GM19452 (cell line): Measurements from ENCODE around the gene SLC7A11.
A peak's percentile ranks its signal among the peaks of the same experiment; 100 is the strongest.
"Not testable (repeated sequence)": the region's sequence is repeated elsewhere in the genome, so short reads cannot be mapped to it uniquely, and the experiment has no call there.

Source experiments
- ATAC-seq: cut with Tn5 transposase; IDR thresholded peaks from one replicate; pipeline ENCODE4 v1.9.1; 2021; ENCODE audit not compliant: unreplicated experiment

Gene SLC7A11

DNA sequence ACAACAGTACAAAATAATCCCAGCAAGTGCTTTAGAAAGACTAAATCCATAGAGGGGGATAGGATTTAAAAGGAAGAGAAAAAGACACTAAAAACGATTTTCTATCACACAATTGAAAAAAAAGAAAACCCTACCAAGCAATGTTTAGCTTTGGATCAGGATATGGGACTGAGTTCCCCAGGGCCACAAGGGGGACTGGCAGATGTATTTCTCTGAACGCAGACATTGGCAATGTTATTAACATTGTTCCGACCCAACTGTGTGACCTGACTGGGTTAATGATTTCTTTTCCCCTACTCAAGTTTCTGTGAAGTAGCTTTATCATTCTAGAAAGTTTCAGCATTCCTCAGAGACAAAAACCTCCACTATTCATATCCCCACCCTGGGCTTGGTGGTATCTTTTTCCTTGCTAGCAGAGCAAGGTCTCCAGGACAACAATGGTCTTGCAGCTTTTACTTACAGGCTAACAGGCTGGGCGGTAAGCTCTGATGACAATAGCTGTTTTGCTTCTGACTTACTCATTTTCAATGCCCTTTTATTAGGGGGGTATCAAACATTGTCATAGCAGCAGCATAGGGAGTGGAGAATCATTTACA lies 25.8 kb downstream of the SLC7A11 start:
- ATAC-seq = no peak

DNA sequence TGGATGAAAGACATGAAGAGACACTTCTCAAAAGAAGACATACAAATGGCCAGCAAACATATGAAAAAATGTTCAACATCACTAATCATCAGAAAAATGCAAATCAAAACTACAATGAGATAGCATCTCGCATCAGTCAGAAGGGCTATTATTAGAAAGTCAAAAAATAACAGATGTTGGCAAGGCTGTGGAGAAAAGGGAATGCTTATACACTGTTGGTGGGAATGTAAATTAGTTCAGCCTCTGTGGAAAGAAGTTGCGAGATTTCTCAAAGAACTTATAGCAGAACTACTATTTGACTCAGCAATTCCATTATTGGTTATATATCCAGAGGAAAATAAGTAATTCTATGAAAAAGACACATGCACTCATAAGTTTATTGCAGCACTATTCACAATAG lies 31.6 kb downstream of the SLC7A11 start:
- ATAC-seq = not testable (repeated sequence)

DNA sequence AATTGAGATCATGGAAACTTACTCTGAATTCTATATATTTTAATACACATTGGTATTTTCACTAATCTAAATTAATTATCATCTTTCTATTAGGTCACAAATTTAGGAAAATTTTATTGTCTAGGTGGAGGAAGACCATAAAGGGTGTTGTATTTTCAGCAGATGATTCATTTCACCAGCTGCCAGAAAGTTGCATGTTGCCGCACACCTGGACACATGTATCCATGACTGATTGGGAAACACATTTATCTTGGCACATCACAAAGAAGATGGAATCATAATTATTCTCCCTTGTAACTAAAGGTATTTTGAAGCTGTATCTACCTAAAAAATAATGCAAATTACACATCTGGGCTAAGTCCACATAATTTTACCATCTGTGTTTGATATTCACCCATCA lies 33.1 kb downstream of the SLC7A11 start:
- ATAC-seq = no peak

DNA sequence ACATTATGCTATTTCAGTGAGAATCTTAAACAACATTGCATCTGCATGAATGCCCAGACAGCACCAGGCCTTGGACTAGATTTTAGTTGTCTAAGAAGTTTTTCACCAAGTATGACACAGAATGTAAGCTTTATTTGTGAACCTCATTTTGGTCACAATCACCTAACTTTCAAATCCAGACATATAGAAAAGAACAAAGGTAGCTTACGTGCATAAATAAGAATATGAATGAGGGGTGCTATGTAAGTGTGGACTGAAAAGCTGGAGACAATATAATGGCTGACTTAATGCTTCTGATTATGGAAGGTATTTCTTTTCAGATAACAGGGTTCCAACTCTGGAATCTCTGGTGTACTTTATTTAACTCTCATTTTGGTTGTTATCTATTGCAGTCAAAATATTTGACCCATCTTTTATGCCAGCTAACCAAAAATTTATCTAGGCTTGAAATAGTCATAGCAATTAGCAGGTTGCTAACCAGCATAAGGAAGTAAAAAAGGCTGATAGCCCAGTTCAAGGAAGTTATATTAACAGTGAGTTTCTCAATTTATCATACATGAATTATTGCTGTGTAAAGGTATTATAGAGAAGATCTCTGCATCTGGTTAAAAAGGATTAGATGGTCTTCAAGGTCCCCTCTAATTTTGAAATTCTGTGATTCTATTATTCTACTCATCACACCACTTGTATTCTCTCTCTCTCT lies 36.5 kb downstream of the SLC7A11 start:
- ATAC-seq = no peak

DNA sequence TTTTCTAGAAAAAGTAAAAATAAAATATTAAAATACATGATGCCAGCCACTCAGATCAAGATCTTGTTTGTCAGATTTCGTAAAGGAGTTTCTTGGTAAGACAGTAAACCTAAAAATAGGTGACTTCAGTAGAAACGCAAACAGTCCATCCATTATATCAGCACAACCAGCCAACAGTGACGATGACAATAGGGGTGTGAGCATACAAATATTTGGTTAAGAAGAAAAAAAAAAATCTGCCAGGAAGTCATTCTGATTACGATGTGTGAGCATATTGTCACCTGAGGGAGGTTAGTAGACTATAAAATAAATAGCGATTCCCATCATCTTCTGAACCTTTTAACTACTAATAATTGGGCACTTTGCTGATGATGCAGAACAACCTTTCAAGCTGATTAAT lies 37.6 kb downstream of the SLC7A11 start:
- no peak for ATAC-seq

DNA sequence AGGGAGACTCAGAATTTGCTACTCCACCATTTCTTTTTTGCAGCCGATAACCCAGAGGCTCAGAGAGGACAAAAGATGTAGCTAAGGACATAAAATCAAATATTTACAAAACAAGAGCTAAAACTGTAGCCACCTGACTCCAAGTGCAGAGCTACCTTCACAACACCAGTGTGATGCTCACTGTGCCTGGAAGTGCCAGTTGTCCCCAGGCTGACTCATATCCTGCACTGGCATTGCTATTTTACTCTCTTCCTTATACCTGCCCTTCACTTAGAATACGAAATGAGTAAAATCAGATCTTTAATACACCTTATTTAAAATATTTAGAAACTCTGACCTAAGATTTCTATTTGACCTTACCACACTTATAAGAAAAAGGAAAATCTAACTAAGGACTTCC lies 39.5 kb downstream of the SLC7A11 start:
- ATAC-seq = no peak

DNA sequence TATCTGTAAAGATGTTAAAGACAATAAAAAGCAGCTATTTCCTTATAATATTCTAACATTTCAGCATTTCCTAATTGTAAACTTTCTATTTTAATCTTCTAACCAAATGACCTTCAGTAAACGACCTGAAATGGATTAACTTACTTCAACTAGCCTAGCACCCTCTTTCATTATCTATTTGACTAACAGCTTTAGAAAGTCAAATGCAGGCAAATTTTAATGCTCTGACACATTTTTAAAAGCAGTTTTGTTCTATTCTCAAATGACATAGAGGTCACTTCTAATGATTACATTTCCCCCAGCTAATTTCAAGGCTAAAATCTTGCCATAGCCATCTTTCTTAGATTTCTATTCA lies 41.9 kb downstream of the SLC7A11 start:
- peak; percentile 53 for ATAC-seq

DNA sequence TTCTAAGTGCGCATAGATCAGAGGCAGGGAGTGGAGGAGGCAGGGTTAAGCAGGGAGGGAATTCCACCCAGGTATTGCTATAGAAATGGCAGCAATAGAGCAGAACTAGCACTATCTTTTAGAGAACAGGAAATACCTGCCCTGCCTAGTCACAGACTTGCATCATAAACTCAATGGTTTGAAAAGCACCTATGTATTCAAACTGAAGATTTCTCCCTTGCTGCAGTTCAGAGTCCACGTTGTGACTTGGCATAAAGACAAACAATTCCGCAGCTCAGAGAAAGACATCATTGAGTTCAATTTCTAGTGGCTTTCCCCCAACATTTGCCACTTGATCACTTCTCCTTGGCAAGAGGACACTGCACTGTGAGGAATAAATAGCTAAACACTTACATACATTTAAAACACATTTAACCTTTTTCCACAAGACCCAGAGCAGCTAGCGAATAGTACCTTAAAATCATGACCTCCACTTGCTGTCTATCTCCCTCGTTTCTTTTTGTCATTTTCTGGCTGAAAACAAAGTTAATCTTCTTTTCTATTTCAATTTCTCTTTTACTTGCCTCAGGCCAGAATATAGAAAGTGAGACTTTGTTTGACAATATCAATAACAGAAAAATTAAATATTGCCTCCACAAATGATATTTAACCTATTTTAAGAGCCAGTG lies 42.4 kb downstream of the SLC7A11 start:
- ATAC-seq = peak; percentile 47

DNA sequence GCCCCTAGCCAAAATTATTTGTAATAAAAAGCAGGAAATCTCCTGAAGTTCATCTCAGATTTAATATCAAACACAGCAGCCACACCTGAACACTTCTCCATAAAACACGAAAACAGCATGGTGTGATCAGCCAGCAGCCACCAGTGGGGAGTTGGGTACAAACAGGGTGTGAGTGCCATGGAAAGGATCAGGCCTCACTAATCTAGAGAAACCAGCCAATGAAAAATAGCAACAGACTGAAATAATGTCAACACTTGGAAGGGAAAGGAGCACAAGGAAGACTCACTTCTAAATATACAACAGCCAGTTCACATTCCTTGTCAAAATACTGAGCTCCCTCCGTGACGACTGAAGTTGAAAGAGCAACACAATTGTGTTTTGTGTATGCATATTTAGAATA lies 46.0 kb downstream of the SLC7A11 start:
- ATAC-seq = no peak

DNA sequence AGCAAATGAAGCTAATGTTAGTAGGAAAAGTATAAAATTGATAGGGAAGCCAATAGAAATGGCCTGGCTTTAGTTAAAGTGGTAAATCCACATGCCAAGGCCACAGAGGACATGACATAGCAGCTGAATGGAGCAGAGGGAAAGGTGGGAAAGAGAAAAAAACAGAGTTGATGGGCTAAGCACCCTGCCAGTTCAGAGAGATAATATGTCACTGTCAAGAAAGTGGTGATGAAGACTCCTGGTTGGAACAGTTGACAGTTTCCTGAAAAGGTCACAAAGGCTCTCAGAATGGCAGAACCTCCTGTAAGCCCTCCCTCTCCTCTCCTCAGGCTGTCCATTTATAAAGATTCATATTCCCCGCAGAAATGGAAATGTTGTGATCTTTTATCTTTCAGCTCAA lies 48.2 kb downstream of the SLC7A11 start:
- ATAC-seq = no peak

DNA sequence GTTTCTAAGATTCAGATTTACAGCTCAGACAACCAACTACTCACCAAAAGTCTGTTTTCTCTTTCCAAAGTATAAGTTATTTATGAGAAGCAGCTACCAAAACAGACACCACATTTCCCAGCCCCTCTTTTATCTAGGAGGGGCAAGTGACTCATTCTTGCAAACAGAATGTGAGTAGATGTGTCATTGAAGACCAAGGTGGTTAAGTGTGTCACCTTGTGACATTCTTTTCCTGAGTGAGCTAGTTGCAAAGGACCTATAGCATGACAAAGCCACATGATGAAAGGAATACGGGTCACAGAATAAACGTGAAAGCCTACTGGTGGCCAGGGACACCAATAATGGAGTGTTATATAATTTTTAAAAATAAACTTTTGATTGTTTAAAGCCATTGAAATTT lies 50.0 kb downstream of the SLC7A11 start:
- no peak for ATAC-seq

DNA sequence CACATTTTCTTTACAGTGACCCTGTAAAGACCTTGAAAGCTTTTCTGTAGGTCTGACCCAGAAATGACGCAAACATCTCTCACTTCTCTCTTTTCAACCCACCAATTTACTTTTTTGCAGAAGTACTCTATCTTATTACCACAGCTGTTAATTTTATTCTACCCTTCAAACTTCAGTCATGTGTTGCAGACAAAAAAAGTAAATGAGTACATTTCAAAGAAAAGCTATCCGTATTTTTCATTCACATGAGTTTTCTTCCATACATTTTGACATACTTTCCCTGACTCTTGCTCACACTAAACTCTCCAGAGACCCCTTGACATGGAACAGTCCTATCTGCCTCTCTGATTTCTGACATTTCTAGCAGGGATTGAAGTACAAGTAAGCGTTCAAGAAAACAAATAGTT lies 51.7 kb downstream of the SLC7A11 start:
- ATAC-seq = peak; percentile 99

DNA sequence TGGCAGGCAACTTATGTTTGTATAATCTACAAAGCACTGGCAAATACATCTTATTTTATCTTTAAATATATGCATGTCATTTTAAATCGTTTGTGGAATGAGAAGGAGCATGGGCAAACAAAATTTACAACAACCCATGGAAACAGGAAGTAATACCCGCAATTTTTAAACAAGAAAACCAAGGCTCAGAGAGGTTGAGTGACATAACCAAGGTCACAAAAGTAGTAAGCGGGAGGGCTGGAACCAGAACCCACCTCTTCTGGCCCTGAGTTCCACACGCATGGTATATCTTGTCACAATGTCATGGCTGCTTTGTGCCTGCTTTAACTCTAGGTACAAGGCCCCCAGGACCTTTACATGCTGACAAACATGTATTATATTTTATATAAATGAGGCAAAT lies 52.9 kb downstream of the SLC7A11 start:
- ATAC-seq = no peak

DNA sequence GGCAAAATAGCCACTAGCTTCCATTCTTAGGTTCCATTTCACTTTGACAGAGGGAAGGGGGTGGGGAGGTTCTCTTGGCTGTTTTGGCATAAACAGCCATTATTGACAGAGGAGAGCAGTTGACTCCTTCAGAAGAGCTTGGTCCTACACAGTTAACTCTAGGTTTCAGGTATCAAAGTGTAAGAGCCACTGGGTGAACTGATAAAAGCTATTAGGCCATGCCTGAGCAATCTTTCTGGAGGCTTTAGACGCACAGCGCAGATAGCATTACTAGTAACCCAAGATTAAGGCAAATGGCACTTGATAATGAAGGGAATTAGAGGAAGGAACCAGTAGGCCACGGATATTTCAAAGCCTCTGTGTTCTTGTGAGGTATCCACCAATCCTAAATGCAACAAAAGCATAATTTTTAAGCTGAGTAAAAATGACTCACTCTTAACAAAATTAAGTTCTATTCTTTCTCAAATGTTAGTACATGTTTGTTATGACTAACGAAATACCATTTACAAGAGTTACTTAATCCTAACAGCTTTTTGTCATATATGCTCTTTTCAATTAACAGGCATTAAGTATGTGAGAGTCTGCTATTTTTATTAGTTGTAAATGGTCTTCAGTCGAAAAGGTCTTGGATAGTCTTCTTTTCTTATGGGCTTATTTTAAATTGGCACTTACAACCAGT lies 53.6 kb downstream of the SLC7A11 start:
- ATAC-seq = no peak

DNA sequence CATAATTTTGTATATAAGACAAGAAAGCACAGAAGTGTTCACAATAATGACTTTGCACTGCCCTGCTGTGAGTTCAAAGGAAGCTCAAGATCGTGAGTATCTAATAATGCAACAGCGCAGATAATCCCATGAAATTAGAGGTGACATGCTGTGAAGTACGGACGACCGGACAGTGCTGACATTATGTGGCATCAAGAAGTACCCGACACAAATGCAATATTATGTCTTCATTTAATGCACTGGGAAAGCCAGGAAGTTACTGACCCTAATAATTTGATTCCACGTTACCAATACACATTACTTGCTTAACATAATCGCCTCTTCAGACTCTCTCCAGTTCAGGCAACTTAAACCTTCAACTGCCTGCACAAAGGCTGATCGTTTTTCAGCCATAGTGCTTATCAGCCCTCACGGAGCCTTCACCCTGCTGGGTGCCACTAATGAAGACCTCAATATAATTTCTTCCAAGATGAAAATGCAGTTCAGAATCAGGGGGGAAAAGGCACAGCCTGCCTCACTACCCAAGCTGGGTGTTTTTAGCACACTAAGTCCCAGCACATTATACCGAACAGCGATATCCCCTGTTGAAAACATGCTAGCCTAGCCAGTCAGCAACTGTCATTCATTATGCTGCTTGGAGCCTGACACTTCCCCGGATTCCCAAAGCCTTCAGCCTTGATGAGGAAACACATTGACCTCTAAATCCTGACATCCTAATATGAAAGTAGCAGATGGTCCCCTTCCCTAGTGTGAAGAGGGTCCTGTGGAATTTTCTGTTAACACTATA lies 56.1 kb downstream of the SLC7A11 start:
- ATAC-seq = no peak

DNA sequence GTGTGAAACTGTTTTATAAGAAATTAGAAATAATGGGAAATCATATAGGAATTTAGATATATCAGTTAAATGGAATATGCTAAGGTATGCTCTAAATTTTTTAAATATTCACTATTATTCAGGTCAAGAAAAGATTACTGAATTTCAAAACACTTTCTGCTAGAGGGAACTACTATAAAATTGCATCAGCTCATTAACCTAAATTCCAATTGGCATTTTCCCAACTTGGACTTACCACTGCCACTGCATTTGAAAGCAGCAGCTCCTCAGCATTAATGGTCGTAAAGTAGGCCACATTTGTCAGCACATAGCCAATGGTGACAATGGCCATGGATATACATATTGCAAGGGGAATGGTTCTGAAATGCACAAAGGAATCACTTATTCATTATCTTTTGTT lies 57.3 kb downstream of the SLC7A11 start:
- no peak for ATAC-seq

DNA sequence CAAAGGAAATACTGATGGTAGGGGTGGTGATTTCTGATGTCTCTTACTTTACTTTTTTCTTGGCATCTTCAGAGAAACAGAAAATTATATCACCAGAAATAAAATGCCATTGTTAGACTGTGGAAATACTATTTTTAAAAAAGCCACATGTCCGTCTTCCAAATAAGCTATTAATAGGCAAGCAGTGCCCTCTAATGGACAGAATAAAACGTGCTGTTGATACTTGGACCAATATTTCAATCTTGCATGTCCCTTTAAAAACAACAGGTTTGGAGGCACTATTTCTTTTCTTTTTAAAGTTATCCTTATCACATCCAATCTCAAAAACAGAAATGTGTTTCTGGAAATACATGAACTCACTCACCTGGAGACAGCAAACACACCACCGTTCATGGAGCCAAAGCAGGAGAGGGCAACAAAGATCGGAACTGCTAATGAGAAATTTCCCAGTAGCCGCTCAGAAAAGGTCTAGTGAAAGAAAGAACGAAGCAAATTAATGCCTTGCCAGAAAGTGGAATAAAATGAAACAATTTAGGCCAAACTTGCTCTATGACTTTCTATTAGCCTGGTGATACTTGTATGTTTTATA lies 59.2 kb downstream of the SLC7A11 start:
- ATAC-seq = no peak

DNA sequence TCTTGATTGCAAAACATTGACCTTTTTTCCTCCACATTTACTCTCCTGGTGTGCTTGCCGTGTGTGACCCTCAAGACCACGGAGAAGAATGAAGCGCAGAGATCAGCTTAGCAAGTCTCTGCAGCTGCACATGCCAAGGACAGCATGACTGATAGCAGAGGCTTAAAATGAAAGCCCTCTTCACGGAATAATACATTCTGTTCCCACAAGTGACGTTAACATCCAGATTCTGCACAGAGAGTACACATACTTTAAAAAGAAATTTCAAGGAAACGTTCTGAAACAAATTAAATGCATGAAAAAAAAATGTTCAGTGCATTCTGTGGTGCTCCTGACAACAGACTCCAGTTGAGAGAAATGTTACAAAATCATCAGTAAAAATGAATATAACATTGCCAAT lies 60.9 kb downstream of the SLC7A11 start:
- no peak for ATAC-seq

DNA sequence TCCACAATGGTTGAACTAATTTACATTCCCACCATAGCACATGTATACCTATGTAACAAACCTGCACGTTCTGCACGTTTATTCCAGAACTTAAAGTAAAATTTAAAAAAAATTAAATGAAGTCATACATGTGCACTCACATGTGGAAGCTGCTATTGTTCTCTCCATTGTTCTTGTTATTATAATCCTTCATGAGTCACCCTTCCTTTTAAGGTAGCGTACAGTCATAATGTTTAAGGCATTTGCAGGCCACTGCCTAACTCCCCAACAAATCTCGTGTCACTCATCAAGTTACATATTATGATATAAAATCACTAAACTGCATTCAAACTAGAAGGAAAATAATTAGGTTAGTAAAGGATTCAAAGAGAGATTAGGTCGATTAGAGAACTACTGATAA lies 63.6 kb downstream of the SLC7A11 start:
- ATAC-seq = no peak

DNA sequence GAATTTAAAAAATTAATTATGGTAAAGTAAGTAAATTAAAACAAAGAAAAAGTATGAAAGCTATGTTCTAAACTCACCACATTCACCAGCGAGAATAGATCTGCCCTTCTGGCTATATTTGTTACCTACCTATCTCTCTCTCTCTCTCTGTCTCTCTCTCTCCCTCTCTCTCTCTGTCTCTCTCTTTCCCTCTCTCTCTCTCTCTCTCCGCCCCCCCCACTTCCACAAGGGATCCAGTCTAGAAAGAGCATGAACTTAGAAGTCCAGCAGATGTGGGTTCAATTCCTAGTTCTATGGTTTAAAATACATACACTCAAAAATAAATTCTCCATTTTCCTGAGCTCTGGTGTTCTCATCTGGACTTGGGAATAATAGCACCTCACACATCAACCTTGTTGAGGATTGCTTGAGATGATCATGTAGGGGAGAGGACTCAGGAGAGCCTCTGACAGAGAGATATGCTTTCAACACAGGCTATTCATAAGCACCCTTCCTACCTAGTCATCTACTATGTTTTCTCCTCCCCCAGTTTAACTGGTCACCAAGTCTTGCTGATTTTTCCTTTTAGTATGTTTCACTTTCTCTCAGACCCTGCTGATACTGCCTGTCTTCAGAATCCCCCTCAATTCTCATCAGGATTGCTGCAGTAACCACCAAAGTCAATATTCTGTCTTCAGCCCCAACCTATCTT lies 64.7 kb downstream of the SLC7A11 start:
- ATAC-seq = no peak
